HUES48 (cell line): ENCODE data around the gene HELLS.

ENCODE experiments used
- H3K27ac ChIP-seq: one replicate; pipeline ENCODE4 v1.7.0; 2013; ENCODE audit warnings: low read depth, low read length, inconsistent platforms
- H3K27me3 ChIP-seq: 2 replicates; pipeline ENCODE4 v1.6.1; 2013; ENCODE audit warnings: mild to moderate bottlenecking, low read length; ENCODE audit not compliant: control insufficient read depth, insufficient read depth
- H3K36me3 ChIP-seq: 2 replicates; pipeline ENCODE4 v1.6.1; 2013; ENCODE audit warnings: low read length; ENCODE audit not compliant: control insufficient read depth, insufficient read depth
- H3K4me1 ChIP-seq: 2 replicates; pipeline ENCODE4 v1.6.1; 2013; ENCODE audit warnings: mild to moderate bottlenecking, low read length; ENCODE audit not compliant: control insufficient read depth, insufficient read depth
- H3K4me3 ChIP-seq: 2 replicates; pipeline ENCODE4 v1.5.1; 2013; ENCODE audit warnings: mild to moderate bottlenecking, low read depth, low read length
- H3K9ac ChIP-seq: 2 replicates; pipeline ENCODE4 v1.6.1; 2013; ENCODE audit warnings: mild to moderate bottlenecking, low read depth, low read length, moderate library complexity
- H3K9me3 ChIP-seq: 2 replicates; pipeline ENCODE4 v1.6.1; 2013; ENCODE audit warnings: low read length; ENCODE audit not compliant: control insufficient read depth, insufficient read depth

Gene HELLS

GRCh38 chr10:94607111-94607510, 61.5 kb downstream of the HELLS start:
- Histone ChIP-seq H3K36me3 (peaks cover 98% of the 10 kb centered on the region), H3K4me3 (no peak overlapping the region), H3K27ac (no peak overlapping the region), H3K4me1 (no peaks in the 10 kb centered on the region), H3K9me3 (no peaks in the 10 kb centered on the region), H3K27me3 (no peaks in the 10 kb centered on the region), H3K9ac (no peak overlapping the region)

- Histone ChIP-seq H3K9ac (no peak overlapping the region), H3K4me3 (no peak overlapping the region), H3K36me3 (peaks cover 93% of the 10 kb centered on the region), H3K27ac (no peak overlapping the region), H3K4me1 (no peaks in the 10 kb centered on the region), H3K9me3 (no peaks in the 10 kb centered on the region), H3K27me3 (no peaks in the 10 kb centered on the region)
Measured at GRCh38 chr10:94608559-94608958, 63.0 kb downstream of the HELLS start.

DNA sequence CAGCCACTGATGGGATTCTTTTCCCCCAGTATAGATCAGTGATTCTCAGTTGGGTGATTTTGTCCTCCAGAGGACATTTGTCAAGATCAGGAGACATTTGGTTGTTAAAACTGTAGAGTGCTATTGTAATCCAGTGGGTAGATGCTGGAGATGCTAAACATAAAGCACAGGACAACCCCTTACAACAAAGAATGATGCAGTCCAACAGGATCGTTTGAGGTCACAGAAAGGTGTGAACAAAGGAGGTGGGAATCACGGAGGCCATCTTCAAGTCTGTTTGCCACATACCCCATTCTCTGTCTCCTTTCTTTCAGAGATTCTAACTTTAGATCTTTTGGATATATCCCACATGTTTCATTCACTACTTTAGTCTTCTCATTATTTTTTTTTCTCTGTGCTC, 69.0 kb downstream of the HELLS start:
- no peak overlapping the region for H3K27ac ChIP-seq
- no peaks in the 10 kb centered on the region for H3K4me1 ChIP-seq
- no peak overlapping the region for H3K9ac ChIP-seq
- H3K27me3 ChIP-seq: no peaks in the 10 kb centered on the region
- peaks cover 44% of the 10 kb centered on the region for H3K36me3 ChIP-seq
- H3K9me3 ChIP-seq: no peaks in the 10 kb centered on the region
- no peak overlapping the region for H3K4me3 ChIP-seq

- H3K4me1 ChIP-seq: peaks cover 6% of the 10 kb centered on the region
- H3K27ac ChIP-seq: no peak overlapping the region
- H3K27me3 ChIP-seq: no peaks in the 10 kb centered on the region
- H3K36me3 ChIP-seq: peaks cover 15% of the 10 kb centered on the region
- no peaks in the 10 kb centered on the region for H3K9me3 ChIP-seq
- no peak overlapping the region for H3K9ac ChIP-seq
- no peak overlapping the region for H3K4me3 ChIP-seq
Measured at GRCh38 chr10:94617389-94617944, 71.9 kb downstream of the HELLS start.

DNA sequence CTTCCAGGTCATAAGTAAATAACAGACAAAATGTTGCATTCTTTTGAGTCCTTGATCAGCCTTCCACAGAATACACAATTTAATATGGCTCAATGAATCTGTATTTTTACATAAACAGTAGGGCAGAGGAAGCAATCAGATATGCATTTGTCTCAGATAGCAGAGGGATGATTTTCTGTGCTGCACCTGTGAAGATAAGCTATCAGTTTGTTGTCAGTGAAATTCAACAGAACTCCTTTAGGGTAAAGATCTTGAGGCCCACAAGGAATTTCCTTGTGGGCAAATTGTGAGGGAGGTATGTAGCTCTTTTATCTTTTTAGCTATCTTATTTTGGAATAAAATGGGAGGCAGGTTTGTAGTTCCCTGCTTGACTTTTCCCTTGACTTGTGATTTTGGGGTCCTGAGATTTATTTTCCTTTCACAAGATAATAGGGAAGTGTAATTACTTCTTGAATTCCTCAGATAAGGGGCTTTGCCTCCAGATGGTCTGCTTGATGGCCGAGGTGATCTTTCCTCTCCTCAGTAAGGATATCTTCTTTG, 77.1 kb downstream of the HELLS start:
- H3K9me3 ChIP-seq: 0 out of 2 replicates have a peak, but pooled peaks cover 4% of the 10 kb centered on the region
- H3K36me3 ChIP-seq: no peaks in the 10 kb centered on the region
- no peaks in the 10 kb centered on the region for H3K27me3 ChIP-seq
- peaks cover 30% of the 10 kb centered on the region for H3K4me1 ChIP-seq
- peak overlapping the region; percentile 91 for H3K27ac ChIP-seq
- no peak overlapping the region for H3K4me3 ChIP-seq
- H3K9ac ChIP-seq: peak overlapping the region; percentile 34; the same call in 1 of the 2 replicates

GRCh38 chr10:94623572-94623971, 78.0 kb downstream of the HELLS start:
- H3K9me3 ChIP-seq: 0 out of 2 replicates have a peak, but pooled peaks cover 4% of the 10 kb centered on the region
- H3K27ac ChIP-seq: peak overlapping the region; percentile 91
- H3K4me1 ChIP-seq: peaks cover 31% of the 10 kb centered on the region
- H3K27me3 ChIP-seq: no peaks in the 10 kb centered on the region
- peak overlapping the region; percentile 34; the same call in 1 of the 2 replicates for H3K9ac ChIP-seq
- no peaks in the 10 kb centered on the region for H3K36me3 ChIP-seq
- peak overlapping the region; percentile 33; the same call in 1 of the 2 replicates for H3K4me3 ChIP-seq

DNA sequence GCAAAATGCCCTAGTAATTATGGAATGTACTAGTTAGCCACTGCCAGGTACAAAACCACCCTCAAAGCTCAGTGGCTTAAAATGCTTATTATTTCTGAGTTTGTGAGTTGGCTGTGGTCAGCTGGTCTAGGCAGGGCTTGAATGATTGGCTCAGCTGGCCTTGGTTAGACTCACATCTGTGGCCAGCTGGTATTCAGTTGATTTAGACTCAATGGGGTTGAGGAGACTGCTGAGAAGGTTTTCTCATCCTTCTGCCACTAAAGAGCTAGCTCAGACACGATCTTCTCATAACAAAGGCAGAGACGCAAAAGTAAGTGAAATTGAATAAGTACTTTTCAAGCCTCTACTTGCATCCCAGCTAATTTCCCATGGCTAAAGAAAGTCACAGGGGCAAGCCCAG, 80.9 kb downstream of the HELLS start:
- H3K4me3 ChIP-seq: no peak overlapping the region
- no peak overlapping the region for H3K27ac ChIP-seq
- no peaks in the 10 kb centered on the region for H3K36me3 ChIP-seq
- H3K9me3 ChIP-seq: 0 out of 2 replicates have a peak, but pooled peaks cover 4% of the 10 kb centered on the region
- no peak overlapping the region for H3K9ac ChIP-seq
- no peaks in the 10 kb centered on the region for H3K27me3 ChIP-seq
- H3K4me1 ChIP-seq: peaks cover 31% of the 10 kb centered on the region

DNA sequence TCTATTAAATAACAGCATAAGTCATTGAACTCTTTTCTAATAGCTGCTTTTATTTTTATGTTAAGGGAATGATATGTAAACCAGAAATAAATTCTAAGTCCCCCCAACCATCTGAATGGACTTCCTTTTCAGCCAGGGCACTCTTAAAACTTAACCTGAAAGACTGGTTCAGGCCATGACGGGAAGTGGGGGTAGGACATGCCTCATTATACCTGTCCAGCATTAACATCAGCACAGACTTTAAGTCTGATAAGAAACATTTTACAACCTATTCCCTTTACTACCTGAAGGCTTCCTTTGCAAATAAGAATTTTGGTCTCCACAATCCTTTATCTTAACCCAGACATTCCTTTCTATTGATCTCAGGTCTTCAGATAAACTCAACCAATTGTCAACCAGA, 81.9 kb downstream of the HELLS start:
- no peak overlapping the region for H3K9ac ChIP-seq
- peaks cover 24% of the 10 kb centered on the region for H3K4me1 ChIP-seq

GRCh38 chr10:94630017-94630688, 84.6 kb downstream of the HELLS start:
- H3K27me3 ChIP-seq: no peaks in the 10 kb centered on the region
- H3K9ac ChIP-seq: no peak overlapping the region
- H3K4me1 ChIP-seq: peaks cover 15% of the 10 kb centered on the region; the same call in 1 of the 2 replicates
- H3K9me3 ChIP-seq: peaks cover 6% of the 10 kb centered on the region
- no peaks in the 10 kb centered on the region for H3K36me3 ChIP-seq
- no peak overlapping the region for H3K27ac ChIP-seq
- H3K4me3 ChIP-seq: no peak overlapping the region

More for the DNA sequence above, 81.9 kb downstream of the HELLS start:
- H3K9me3 ChIP-seq: 0 out of 2 replicates have a peak, but pooled peaks cover 4% of the 10 kb centered on the region
- no peaks in the 10 kb centered on the region for H3K27me3 ChIP-seq
- no peak overlapping the region for H3K27ac ChIP-seq
- H3K36me3 ChIP-seq: no peaks in the 10 kb centered on the region
- no peak overlapping the region for H3K4me3 ChIP-seq

GRCh38 chr10:94631077-94631875, 85.7 kb downstream of the HELLS start:
- Histone ChIP-seq H3K4me1 (peaks cover 15% of the 10 kb centered on the region; the same call in 1 of the 2 replicates), H3K36me3 (no peaks in the 10 kb centered on the region), H3K4me3 (no peak overlapping the region), H3K27ac (no peak overlapping the region), H3K9me3 (peaks cover 6% of the 10 kb centered on the region), H3K9ac (no peak overlapping the region), H3K27me3 (no peaks in the 10 kb centered on the region)
